GOT3 (cell line): ENCODE data around the gene DYSF.
"Not testable (repeated sequence)": the region's sequence is repeated elsewhere in the genome, so short reads cannot be mapped to it uniquely, and the experiment has no call there.

ENCODE experiments used
- DNase-seq: peaks from one replicate; lab custom pipeline; 2025; ENCODE audit warnings: mixed read lengths; lab: John Stamatoyannopoulos, UW

The DYSF gene

DNA sequence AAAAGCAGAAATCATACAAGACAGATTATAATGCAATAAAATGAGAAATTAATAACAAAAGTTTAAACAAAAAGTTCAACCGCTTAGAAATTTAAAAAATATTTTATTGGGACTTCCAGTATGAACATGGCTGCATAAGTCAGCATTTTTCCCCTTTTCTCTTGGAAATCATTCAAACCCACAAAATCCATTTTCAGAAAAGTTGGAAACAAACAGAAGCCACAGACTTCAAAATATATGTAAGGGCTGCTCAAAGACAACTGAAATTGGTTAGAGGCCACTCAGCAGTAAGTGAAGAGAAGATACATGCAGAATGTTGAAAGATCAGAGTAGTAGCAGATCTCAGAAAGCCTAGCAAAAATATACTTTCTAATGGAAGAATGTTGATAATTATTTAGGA lies 194.0 kb downstream of the DYSF start:
- no peak for DNase-seq

DNA sequence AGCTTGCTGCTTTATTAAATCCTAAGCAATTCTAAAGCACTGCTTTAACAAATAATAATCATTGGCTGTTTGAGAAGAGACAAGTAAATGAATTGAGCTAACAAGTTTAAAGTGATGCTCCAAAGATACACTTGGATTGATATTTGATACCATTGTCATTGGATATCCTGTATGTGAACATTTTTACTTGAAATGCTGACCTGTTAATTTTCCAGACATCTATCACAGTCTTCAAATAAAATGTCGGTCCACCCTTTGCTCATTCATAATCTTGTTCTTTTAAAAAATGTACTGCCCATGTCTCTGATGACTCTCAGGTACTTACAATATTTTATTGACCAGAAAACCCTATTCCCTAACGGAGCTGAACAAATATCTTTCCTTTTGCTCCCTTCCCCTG lies 202.1 kb downstream of the DYSF start:
- DNase-seq, result no peak

DNA sequence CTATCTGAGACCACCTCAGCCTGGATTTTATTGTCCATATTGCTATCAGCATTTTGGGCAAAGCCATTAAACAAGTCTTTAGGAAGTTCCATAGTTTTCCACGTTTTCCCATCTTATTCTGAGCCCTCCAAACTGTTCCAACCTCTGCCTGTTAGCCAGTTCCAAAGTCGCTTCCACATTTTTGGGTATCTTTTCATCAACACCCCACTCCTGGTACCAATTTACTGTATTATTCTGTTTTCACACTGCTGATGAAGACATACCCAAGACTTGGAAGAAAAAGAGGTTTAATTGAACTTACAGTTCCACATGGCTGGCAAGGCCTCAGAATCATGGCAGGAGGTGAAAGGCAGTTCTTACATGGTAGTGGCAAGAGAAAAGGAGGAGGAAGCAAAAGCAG lies 204.9 kb downstream of the DYSF start:
- DNase-seq, result not testable (repeated sequence)

DNA sequence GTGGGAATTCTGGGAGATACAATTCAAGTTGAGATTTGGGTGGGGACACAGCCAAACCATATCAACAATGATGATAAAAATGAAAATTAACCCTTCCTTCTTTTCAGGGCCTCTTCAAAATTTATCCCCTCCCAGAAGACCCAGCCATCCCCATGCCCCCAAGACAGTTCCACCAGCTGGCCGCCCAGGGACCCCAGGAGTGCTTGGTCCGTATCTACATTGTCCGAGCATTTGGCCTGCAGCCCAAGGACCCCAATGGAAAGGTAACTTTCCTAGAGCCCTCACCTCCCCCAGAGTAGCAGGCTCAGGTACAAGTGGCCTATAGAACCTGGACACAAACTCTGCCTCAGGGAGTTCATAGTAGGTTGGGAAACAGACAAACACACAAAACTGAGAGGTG lies 205.4 kb downstream of the DYSF start:
- DNase-seq, result no peak

DNA sequence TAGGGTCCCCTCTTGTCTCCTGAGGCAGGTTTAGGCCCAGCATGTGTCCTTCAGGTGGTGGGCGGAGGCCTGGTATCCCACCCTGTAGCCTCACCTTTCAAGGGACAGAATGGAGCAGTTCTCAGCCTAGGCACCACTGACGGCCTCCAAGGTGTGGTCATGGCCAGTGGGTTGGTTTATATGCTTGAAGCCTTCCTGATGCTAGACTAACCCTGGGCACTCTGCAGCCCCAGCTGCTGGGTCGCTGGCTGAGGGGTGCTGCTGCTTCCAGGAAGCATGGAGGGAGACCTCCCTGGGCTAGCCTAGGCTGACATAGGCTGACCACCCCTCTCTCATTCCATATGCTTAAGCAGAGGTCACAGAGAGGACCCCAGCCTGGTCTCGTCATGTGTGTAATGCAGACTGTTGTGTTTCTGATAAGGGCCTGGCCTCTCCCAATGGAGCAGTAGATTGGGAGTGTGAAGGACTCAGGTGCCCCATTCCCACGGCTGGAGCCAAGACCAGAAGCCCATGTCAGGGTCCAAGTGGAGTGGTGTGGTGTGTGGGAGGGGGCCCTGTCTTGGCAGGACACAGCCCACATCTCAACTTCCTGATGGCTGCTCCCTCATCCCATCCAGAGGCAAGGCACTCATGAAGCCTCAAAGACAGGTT lies 206.6 kb downstream of the DYSF start:
- DNase-seq, result no peak

DNA sequence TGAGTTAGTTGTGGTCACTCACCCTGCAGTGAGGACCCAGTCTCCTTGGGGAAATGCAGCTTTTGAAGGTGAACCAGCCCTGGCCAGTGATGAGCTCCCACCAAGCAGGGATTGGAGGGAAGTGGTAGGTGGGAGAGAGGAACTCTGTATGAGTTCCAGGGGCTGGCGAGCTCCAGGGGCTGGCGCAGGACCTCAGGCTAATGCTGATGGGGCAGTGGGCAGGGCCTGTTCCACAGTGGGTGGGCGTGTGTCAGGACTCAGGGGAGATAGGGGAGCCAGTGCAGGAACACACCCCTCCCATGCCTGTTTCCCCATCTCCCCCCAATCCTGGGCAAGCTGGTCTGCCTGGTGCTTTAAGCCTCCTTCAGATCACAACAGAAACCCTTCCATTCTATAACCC lies 208.4 kb downstream of the DYSF start:
- DNase-seq, result no peak

DNA sequence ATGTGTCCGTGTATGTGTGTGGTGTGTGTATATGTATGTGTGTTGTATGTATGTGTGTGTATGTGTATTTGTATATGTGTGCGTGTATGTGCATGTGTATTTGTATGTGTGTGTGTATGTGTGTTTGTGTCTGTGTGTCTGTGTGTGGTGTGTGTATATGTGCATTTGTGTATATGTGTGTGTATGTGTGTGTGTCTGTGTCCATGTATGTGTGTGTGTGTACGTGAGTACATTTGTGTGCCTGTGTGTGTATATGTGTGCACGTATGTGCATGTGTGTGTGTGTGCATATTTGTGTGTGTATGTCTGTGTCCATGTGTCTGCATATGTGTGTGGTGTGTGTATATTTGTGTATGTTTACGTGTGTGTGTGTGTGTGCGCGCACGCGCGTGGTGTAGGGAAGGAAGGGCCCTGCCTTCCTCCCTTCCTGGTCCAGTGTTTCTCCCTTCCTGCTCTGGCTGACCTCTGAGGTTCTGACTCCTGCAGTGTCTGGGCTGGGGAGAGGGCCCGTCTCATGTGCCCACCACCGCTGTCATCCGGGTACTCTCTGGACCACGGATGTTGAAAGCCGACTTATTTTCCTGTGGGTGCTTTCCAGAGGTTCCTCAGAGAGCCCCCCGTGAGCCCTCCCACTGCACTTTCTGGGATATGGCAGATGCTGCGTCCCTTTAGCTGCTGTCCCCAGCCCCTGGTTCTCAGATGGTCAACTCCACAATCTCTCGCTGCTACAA lies 209.5 kb downstream of the DYSF start:
- DNase-seq, result no peak

DNA sequence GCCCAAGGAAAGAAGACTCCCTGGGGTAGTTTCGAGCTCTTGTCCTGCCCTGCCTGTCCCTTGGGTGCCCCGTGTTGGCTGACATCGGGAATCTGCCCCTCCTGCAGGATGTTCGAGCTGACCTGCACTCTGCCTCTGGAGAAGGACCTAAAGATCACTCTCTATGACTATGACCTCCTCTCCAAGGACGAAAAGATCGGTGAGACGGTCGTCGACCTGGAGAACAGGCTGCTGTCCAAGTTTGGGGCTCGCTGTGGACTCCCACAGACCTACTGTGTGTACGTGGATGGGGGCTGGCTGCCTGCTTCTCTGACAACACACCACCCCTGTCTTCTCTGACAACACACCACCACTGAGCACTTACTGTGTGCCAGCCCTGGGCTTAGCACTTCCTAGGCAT lies 210.8 kb downstream of the DYSF start:
- DNase-seq, result no peak

DNA sequence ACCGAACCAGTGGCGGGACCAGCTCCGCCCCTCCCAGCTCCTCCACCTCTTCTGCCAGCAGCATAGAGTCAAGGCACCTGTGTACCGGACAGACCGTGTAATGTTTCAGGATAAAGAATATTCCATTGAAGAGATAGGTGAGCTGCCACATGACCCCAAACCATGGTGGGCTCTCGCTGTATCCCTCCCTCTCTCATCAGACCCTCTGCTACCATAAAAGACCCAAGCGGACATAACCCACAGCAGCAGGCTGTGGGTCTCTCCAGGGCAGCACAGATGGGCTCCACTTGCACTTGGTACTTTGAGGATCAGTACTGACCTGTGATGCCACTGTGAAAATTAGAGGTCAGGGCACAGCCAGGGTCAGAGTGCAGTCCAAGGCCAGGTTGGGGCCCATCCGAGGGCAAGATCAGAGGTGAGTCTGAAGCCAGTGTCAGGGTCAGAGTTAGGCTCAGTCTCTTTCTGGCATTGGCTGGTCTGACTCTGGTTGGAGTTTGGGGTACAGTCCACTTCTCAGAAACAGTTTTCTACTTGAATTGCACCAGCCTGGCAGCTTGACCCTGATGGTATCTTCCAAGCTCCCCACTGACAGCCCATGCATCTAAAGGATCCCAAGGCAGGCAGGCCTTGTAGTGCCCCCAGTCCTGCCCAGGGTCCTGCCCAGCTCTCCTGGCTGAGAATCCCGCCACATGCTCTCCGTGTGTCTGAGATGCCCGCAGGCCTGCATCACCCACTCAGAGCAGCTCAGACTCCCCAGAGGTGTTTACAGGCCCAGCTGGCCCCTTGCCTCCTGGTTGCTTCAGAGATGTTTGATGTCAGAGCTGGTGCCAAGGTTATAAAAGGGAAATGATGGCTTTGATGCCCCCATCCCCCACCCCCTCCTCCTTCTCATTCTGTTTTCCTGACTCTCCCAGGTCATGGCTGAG lies 212.1 kb downstream of the DYSF start:
- DNase-seq, result no peak

DNA sequence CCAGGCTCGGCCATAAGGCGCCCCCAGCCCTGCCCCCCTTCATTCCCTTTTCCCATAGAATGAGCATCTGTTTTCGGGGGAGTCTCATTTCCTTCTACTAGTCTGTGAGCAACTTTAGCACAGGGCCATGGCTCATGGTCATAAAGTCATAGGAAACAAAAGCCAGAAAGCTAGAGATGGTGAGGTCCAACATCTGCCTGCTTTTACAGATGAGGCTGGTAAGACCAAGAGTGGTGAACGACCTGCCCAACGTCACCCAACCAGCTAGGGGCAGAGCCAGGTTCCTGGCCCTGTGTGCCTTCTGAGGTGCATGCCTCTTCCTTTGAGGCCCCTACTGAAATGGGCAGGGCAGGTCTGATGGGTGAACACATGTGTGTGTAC lies 212.7 kb downstream of the DYSF start:
- no peak for DNase-seq

DNA sequence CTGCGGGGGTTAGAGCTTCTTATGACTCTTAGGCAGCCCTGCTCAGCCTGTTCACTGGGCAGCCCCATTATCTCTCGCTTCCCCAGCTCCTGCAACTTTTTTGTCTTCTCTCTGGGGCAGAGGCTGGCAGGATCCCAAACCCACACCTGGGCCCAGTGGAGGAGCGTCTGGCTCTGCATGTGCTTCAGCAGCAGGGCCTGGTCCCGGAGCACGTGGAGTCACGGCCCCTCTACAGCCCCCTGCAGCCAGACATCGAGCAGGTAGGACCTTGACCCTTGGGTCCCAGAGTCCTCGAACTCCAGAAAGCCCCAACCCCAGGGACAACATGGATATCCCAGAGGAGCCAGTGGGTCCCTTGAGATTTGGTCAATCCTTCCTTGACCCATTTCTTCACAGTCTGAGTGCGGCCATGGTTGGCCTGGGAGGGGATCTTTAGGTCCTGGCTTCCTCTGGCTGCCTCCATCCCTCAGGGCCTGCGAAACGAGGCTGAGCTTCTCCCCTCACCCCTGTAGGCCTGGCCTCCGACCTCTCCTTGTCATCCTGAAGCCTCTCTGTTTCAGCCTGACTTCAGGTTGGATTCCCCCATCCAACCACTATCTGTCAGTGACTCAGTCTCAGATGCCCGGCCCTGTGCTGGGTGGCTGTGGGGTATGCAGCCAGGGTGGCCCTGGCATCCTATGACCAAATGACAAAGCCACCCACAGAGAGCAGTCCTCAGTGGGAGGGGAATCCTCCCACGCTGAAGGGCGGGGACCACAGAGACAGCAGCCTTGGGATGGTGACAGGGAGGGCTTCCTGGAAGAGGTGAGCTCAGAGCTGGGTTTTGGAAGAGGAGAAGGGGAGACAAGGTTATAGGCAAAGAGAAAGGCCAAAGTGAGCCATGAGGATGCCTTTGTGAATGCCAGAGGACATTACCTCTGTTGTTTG lies 214.2 kb downstream of the DYSF start:
- DNase-seq, result no peak

DNA sequence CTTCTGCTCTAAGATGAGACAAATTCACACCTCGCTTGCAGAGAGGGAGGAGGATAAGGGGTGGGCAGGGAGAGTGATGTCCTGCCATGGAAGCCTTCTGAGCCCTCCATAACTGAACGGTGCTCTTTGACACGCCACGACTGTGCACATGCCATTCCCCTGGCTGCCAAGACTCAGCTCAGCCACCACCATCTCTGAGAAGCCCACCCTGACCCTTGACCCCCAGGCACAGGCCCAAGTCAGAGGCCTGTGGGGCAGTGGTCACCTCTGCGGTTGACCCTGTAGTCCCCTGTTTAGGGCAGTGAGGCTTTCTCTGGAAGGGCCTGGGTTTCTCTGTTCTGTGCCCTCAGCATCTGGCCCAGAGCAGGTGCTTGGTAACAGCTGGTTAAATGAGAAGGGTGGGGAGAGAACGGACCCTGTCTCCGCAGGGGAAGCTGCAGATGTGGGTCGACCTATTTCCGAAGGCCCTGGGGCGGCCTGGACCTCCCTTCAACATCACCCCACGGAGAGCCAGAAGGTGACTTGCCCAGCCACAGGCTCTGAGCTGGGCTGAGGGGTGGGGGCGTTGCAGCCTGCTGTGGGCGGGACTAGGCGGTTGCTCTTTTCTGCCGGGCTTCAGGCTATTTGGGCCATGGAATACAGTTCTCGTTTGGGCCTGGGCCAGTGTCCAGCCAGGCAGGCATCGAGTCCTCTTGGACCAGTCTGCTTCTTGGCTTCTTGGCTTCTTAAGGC lies 215.1 kb downstream of the DYSF start:
- DNase-seq, result no peak

DNA sequence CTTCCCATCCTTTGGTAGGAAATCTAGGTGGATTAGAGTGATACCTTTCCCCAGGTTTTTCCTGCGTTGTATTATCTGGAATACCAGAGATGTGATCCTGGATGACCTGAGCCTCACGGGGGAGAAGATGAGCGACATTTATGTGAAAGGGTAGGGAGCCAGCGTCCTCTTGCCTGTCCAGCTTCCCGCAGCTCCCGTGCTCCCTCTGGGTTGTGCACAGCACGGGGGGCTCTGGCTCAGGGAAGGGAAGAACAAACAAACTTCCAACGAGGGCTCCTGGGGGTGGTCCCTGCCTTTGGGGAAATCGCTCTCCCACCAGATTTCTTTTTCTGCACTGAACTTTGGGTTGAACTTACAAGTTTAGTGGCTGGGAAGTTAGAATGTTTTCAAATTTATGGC lies 215.7 kb downstream of the DYSF start:
- no peak for DNase-seq

DNA sequence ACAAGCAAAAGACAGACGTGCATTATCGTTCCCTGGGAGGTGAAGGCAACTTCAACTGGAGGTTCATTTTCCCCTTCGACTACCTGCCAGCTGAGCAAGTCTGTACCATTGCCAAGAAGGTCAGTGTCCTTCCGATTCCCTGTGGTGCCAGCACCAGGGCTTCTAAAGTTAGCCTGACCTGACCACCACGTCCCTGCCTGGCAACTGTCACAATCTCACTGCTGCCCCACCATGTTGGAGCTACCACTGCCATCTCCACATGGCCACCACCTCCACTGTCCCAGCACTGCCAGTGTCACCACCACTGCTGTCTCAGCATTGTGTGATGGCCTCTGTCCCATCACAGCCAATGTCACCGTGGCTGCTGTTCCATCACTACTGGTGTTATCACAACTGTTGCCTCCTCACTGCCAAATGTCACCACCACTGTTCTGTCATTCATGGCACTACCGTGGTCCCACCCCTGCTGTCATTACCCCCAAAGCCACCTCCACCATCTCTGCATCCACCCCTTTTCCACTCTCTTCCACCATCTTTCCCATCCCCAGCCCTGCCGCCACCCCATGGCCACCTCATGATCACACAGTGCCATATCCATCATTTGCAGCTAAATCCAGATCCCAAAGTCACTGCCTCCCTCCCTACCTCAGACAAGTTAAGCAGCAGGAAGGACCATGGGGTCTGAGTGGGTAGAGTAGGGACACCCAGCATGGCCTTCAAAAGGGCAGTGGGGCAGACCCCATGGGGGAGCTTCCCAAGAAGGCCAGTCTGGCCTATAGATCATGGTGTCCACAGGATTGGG lies 216.5 kb downstream of the DYSF start:
- DNase-seq, result no peak

DNA sequence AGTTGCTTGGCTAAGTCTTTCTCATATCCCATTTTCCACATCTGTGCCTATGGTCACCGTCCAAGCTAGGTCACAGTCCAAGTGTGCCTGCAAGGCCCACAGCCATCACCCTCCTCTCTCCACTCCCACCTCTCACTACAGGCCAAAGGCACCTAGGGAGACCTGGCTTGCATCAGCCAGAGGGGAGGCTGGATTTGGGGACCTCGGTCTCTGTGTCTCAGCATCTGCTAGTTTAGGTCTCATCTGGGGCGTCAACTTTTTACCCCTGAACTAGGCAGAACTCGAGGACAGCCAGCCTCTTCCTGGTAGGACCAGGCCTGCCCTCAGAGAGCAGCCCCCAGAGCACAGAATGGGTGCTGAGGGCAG lies 217.1 kb downstream of the DYSF start:
- DNase-seq, result no peak

DNA sequence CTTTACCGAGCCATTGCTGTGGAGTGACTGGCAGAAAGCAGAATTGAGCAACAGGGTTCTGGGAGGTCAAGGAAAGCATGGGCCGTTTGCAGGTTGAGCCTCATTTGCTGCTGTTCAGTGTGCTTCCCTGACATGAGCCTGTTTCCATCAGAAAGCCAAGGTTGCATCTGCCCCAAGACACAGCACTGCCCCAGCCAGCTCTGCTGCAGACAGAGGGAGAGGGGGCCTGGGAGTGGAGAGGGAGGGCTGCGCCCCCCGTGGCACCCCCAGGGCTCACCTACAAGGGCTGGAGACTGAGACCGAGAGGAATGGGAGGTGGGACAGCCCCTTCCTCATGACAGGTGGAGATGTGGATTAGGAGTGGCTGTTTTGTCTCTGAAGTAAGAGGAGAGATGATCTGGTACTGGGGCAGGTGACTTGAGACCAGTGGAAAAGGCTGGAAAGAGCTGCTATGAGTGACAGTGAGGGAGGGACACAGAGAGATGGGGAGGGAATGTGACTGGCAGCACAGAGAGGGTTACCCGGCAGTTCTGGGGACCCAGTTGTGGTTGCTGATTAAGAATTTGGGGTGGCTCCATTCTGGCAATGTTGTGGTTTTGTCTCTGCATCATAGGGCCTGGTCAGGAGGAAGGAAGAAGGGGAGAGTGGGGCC lies 218.0 kb downstream of the DYSF start:
- no peak for DNase-seq

DNA sequence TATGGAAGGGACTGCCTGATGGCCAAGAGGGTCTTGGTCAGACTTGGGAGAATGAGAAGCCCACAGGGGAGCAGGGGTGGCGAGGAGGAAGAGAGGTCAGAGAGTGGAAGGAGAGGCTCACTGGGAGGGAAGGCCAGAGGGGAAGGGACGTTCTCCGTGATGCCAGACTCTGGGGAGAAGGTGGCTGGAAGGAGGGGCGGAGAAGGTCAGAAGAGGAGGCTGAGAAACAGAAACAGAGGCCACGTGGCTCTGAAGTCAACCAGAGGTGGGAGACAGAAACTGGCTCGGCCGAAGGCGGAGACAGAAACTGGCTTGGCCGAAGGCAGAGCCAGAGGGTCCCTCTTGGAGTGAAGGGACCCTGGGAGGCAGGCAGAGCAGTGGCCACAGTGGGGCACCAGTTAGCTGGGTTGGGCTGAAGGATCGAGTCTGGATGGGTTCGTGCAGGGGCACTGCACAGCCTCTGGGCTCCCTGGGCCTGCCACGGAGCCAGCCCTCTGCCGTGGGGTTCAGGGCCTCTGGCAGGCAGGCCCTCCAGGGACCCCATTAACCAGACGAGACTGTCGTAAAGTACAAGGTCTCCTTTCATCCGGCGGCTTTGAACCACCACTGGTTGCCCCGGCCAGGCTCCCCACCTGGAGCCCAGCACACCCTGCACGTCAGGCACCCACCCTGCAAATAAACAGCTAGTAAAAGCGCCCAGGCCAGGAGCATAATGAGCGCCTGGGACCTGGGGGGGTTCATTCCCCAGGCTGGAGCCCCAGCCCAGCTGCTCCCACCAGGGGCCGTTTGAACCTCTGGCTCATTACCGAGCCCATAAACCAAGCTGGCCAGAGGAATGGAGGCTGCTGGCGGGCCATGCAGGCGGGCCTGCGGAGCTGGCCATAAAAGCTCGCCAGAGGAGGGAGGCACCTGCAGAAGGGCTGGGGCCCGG lies 218.8 kb downstream of the DYSF start:
- no peak for DNase-seq
